PC-3 (cell line): Measurements from ENCODE around the gene CDK11A. TPM values are rescaled to one million over a fixed set of nuclear protein-coding genes. Genes with fewer than 3 reads are reported as not detected.
"Not testable (repeated sequence)": the region's sequence is repeated elsewhere in the genome, so short reads cannot be mapped to it uniquely, and the experiment has no call there.

Source experiments
- ATAC-seq: fragments of 200-7000 bp; cut with Tn5 transposase; 2 replicates; pipeline ENCODE4 v1.9.1; 2020; ENCODE audit warnings: mild to moderate bottlenecking, moderate library complexity
- BruUV-seq: library from RNA; stranded (reverse); fragments of 400-500 nt; replicated peaks from 2 replicates; lab custom pipeline; 2021; lab: Mats Ljungman, UMichigan
- CTCF ChIA-PET: fragments of 300-600 bp; sonication (Branson Sonifier 250); formaldehyde crosslinking; loops from one replicate; lab custom pipeline; 2022; ENCODE audit warnings: antibody characterized with exemption; lab: Charles Lee
- POLR2A ChIA-PET: fragments of 300-600 bp; sonication (Branson Sonifier 250); formaldehyde crosslinking; loops from one replicate; lab custom pipeline; 2022; ENCODE audit warnings: antibody characterized with exemption; ENCODE audit not compliant: unreplicated experiment; lab: Charles Lee
- DNase-seq: peaks from one replicate; pipeline ENCODE4 v3.0.0-alpha.2; 2015
- H2AFZ ChIP-seq: fragments of 300-600 bp; sonication (generic); 2 replicates; pipeline ENCODE4 v1.6.0; 2016; ENCODE audit warnings: antibody characterized with exemption, low read length
- H3F3A ChIP-seq: fragments of 300-600 bp; sonication (generic); one replicate; pipeline ENCODE4 v1.6.0; 2017; ENCODE audit warnings: antibody characterized with exemption, low read length, control low read depth, mild to moderate bottlenecking; ENCODE audit not compliant: unreplicated experiment
- H3K27ac ChIP-seq: fragments of 300-600 bp; sonication (generic); 2 replicates; pipeline ENCODE4 v1.5.1; 2016; ENCODE audit warnings: mild to moderate bottlenecking, low read length
- H3K27me3 ChIP-seq: fragments of 300-600 bp; sonication (generic); 2 replicates; pipeline ENCODE4 v1.6.1; 2016; ENCODE audit warnings: low read length, mixed read lengths
- H3K36me3 ChIP-seq: fragments of 300-600 bp; sonication (generic); 2 replicates; pipeline ENCODE4 v1.6.1; 2016; ENCODE audit warnings: low read depth, mixed run types, low read length, mixed read lengths
- H3K4me1 ChIP-seq: fragments of 300-600 bp; sonication (generic); 2 replicates; pipeline ENCODE4 v1.5.1; 2016; ENCODE audit warnings: low read length; ENCODE audit not compliant: insufficient read depth
- H3K4me2 ChIP-seq: fragments of 300-600 bp; sonication (generic); 2 replicates; pipeline ENCODE4 v1.6.0; 2016; ENCODE audit warnings: low read length
- H3K4me3 ChIP-seq: fragments of 300-600 bp; sonication (generic); 2 replicates; pipeline ENCODE4 v1.5.1; 2016; ENCODE audit warnings: mild to moderate bottlenecking, low read length, mixed read lengths
- H3K79me2 ChIP-seq: fragments of 300-600 bp; sonication (generic); 2 replicates; pipeline ENCODE4 v1.6.1; 2017; ENCODE audit warnings: low read length, mixed read lengths
- H3K9ac ChIP-seq: fragments of 300-600 bp; sonication (generic); 2 replicates; pipeline ENCODE4 v1.6.0; 2016; ENCODE audit warnings: mild to moderate bottlenecking, low read length
- H3K9me2 ChIP-seq: fragments of 300-600 bp; sonication (generic); replicated peaks from 2 replicates; pipeline ENCODE4 v1.6.1; 2016; ENCODE audit warnings: mixed run types, low read length, mixed read lengths
- H3K9me3 ChIP-seq: fragments of 300-600 bp; sonication (generic); 2 replicates; pipeline ENCODE4 v1.6.1; 2016; ENCODE audit warnings: low read length, mixed read lengths
- H4K20me1 ChIP-seq: fragments of 300-600 bp; sonication (generic); 2 replicates; pipeline ENCODE4 v1.6.1; 2016; ENCODE audit warnings: low read length, mixed read lengths
- EZH2 ChIP-seq: fragments of 300-600 bp; sonication (generic); IDR thresholded peaks from one replicate; pipeline ENCODE4 v1.6.1; 2017; ENCODE audit warnings: antibody characterized with exemption, mild to moderate bottlenecking, low read length; ENCODE audit not compliant: unreplicated experiment
- EZH2phosphoT487 ChIP-seq: fragments of 300-600 bp; sonication (generic); IDR thresholded peaks from 2 replicates; pipeline ENCODE4 v1.6.1; 2018; ENCODE audit warnings: mild to moderate bottlenecking, antibody characterized with exemption, low read length, borderline replicate concordance
- intact Hi-C: fragments of 100-400 bp; cut with micrococcal nuclease; formaldehyde crosslinking; loops from 2 replicates; pipeline ENCODE4 v1.9.0; 2023
- total RNA-seq: library from RNA; depleted of rRNA; stranded (reverse); fragments of >200 nt; gene quantifications from 2 replicates; pipeline ENCODE4 v1.2.3, GENCODE V29; 2014
- TF ChIP-seq, protein P1 (sequence below): fragments of 300-600 bp; sonication (generic); conservative IDR thresholded peaks from 2 replicates; pipeline ENCODE4 v1.5.1; 2017; ENCODE audit warnings: antibody characterized with exemption, low read depth, mild to moderate bottlenecking, low read length

Gene CDK11A
- total RNA-seq, 1 experiment from 2014 or later = 11.6 TPM

DNA sequence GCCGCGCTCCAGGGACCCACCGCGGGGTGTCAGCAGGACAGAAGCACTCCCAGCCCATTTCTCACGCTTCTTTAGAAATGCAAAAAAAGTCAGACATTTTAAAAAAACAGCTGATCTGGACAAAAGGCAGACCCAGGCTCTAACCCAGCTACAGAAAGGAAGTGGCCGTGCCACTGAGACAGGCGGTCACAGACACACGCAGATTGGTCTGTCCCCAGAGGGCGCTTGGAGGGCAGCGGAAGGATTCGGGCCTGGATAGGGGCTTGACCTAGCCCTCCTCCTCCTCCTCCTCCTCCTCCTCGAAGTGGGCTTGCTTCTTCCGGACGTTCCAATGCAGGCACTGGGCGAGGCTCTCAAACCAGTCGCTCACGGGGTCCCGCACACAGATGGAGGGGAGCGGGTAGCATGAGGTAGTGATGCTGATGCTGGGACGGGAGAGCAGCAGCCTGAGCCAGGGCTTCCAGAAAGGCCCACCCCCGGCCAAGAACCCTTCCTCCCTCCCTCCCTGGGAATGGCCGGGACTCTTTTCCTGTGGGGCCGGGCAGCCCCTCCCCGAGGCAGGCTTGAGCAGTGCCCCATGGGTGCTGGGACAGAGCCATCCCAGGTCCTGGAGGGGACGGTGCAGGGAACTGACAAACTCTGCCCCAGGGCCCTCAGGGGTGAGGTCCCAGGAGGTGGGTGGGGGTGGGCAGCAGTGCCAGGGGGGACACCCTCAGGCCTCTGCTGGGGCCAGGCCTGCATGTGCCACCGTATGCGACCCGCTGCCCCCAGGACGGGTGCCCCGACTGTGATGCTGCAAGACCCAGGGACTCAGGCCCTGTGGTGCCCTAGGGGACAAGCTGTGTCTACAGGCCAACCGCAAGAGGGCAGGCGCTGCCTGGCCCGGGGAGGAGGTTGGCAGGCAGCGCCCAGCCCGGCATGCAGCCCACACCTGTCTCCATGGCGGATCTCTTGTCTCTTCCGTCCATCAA, 28.8 kb upstream of the CDK11A start:
- H3K36me3 ChIP-seq = peaks cover 41% of the 10 kb centered on the region
- no peaks in the 10 kb centered on the region for H3K9me3 ChIP-seq
- no peaks in the 10 kb centered on the region; the same call in 1 of the 2 replicates for H4K20me1 ChIP-seq
- no peak for TF ChIP-seq EZH2phosphoT487
- TF ChIP-seq, protein P1, sequence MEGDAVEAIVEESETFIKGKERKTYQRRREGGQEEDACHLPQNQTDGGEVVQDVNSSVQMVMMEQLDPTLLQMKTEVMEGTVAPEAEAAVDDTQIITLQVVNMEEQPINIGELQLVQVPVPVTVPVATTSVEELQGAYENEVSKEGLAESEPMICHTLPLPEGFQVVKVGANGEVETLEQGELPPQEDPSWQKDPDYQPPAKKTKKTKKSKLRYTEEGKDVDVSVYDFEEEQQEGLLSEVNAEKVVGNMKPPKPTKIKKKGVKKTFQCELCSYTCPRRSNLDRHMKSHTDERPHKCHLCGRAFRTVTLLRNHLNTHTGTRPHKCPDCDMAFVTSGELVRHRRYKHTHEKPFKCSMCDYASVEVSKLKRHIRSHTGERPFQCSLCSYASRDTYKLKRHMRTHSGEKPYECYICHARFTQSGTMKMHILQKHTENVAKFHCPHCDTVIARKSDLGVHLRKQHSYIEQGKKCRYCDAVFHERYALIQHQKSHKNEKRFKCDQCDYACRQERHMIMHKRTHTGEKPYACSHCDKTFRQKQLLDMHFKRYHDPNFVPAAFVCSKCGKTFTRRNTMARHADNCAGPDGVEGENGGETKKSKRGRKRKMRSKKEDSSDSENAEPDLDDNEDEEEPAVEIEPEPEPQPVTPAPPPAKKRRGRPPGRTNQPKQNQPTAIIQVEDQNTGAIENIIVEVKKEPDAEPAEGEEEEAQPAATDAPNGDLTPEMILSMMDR = no peak
- no peak for TF ChIP-seq EZH2
- no peak overlapping the region for H2AFZ ChIP-seq
- no peak overlapping the region for H3K4me3 ChIP-seq
- BruUV-seq = no TSS peak
- intact Hi-C loops = no loop called here
- no peaks in the 10 kb centered on the region for H3F3A ChIP-seq
- ChIA-PET CTCF (no interaction called here), POLR2A (no interaction called here)
- no peak overlapping the region for H3K27ac ChIP-seq
- H3K9me2 ChIP-seq = no peaks in the 10 kb centered on the region
- H3K9ac ChIP-seq = no peak overlapping the region
- peaks cover 8% of the 10 kb centered on the region for H3K79me2 ChIP-seq
- ATAC-seq (no peak), DNase-seq (peak; percentile 1)
- H3K4me1 ChIP-seq = peaks cover 2% of the 10 kb centered on the region
- H3K27me3 ChIP-seq = no peaks in the 10 kb centered on the region
- no peak overlapping the region for H3K4me2 ChIP-seq

DNA sequence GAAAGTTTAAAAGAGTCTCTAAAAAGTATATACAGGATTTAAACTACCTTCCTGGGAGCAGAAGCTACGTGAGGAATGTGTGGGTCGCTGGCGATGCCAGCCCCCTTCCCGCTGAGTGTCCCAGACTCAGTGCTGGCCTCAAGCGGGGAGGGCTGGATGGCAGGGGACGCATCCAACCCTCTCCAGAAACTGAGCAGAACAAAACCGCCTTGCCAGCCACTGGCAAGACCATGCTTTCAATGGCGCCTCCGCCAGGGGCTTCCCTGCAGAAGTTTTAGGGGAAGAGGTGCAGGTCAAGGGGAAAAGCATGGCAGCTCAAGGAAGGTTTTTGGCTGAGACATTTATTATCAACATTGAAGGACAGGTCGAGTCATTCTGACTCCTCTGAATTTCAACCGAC, 28.0 kb upstream of the CDK11A start:
- BruUV-seq = TSS peak; percentile 33
- no peak overlapping the region for H3K27ac ChIP-seq
- peaks cover under 1% of the 10 kb centered on the region for H3K79me2 ChIP-seq
- H3K27me3 ChIP-seq = no peaks in the 10 kb centered on the region
- H3K4me1 ChIP-seq = no peaks in the 10 kb centered on the region
- POLR2A ChIA-PET = no interaction called here
- TF ChIP-seq, protein P1 = no peak
- TF ChIP-seq EZH2 (no peak), EZH2phosphoT487 (no peak)
- no peaks in the 10 kb centered on the region for H3K9me3 ChIP-seq
- no peak overlapping the region for H3K4me2 ChIP-seq
- no peaks in the 10 kb centered on the region for H4K20me1 ChIP-seq
- no peak overlapping the region for H2AFZ ChIP-seq
- no peak overlapping the region for H3K4me3 ChIP-seq
- ATAC-seq = no peak
- intact Hi-C loops = no loop called here
- H3K36me3 ChIP-seq = peaks cover 34% of the 10 kb centered on the region
- no peak overlapping the region for H3K9ac ChIP-seq
- DNase-seq = peak; percentile 1
- CTCF ChIA-PET = no interaction called here
- no peaks in the 10 kb centered on the region for H3F3A ChIP-seq
- H3K9me2 ChIP-seq = no peaks in the 10 kb centered on the region

DNA sequence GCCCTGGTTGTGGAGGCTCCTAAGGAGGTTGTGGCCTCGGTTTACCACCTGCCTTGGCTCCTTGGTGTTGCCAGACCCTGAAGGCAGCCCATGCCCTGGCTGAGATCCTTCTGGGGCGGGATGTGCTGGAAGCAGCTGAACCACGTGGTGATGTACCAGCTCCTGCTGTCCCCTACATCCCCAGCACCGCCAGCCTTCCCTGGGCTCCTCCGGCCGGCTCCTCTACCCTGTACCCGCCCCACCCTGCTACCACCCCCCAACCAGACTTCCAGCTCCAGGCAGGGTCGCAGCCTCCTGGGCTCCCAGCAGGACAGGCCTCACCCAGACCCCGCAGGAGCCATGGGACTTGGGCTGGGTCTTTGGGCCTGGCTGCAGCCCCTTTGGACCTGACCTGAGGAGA, 25.8 kb upstream of the CDK11A start:
- H3K4me2 ChIP-seq, H3K4me1 ChIP-seq, BruUV-seq, ATAC-seq, POLR2A ChIA-PET, H3K27ac ChIP-seq, CTCF ChIA-PET, DNase-seq, H3K9me2 ChIP-seq, H3F3A ChIP-seq, H3K9me3 ChIP-seq, H3K27me3 ChIP-seq, H3K9ac ChIP-seq, H3K4me3 ChIP-seq, H4K20me1 ChIP-seq, intact Hi-C loops, H2AFZ ChIP-seq, H3K79me2 ChIP-seq: not testable (repeated sequence)
- H3K36me3 ChIP-seq = peaks cover 19% of the 10 kb centered on the region
